SK-N-MC (cell line): Measurements from ENCODE around the gene BCL2A1.
"Not testable (repeated sequence)": the region's sequence is repeated elsewhere in the genome, so short reads cannot be mapped to it uniquely, and the experiment has no call there.

Source experiments
- DNase-seq: peaks from one replicate; pipeline ENCODE4 v3.0.0-alpha.2; 2011; ENCODE audit warnings: low read depth, low spot score
- H3K27ac ChIP-seq: fragments of 200-600 bp; sonication (generic); 2 replicates; pipeline ENCODE4 v1.5.1; 2016; ENCODE audit warnings: mixed run types
- H3K36me3 ChIP-seq: fragments of 200-600 bp; sonication (generic); 2 replicates; pipeline ENCODE4 v1.6.1; 2017; ENCODE audit warnings: antibody characterized with exemption, low read length, mixed read lengths; ENCODE audit not compliant: insufficient read depth
- H3K4me3 ChIP-seq: fragments of 200-600 bp; sonication (generic); 2 replicates; pipeline ENCODE4 v1.5.1; 2016
- H3K9ac ChIP-seq: fragments of 200-600 bp; sonication (generic); 2 replicates; pipeline ENCODE4 v1.8.0; 2017; ENCODE audit warnings: mixed run types, mixed read lengths; ENCODE audit not compliant: insufficient read length
- H3K9me3 ChIP-seq: fragments of 200-600 bp; sonication (generic); 2 replicates; pipeline ENCODE4 v1.6.1; 2017; ENCODE audit warnings: low read depth, mild to moderate bottlenecking, antibody characterized with exemption, low read length, moderate library complexity, mixed read lengths
- EZH2 ChIP-seq: fragments of 200-600 bp; sonication (generic); IDR thresholded peaks from one replicate; pipeline ENCODE4 v1.6.1; 2017; ENCODE audit warnings: antibody characterized with exemption
- FOXP2 ChIP-seq: optimal IDR thresholded peaks from 2 replicates; pipeline ENCODE3; 2011; ENCODE audit warnings: mild to moderate bottlenecking, moderate library complexity; ENCODE audit not compliant: insufficient read depth; ENCODE audit errors: extremely low read length, control extremely low read depth
- POLR2AphosphoS5 ChIP-seq: IDR thresholded peaks from 2 replicates; pipeline ENCODE4 v1.6.1; 2012; ENCODE audit warnings: mild to moderate bottlenecking, low read depth, low read length, borderline replicate concordance

Gene BCL2A1

GRCh38 chr15:79916502-79917132 is 54.4 kb downstream of the BCL2A1 start:
- Histone ChIP-seq H3K9me3 (peaks cover 13% of the 10 kb centered on the region; the same call in 1 of the 2 replicates), H3K27ac (no peak overlapping the region), H3K36me3 (peaks cover 11% of the 10 kb centered on the region), H3K9ac (no peak overlapping the region), H3K4me3 (no peak overlapping the region)
- no peak for TF ChIP-seq EZH2
- TF ChIP-seq FOXP2: no peak
- no peak for TF ChIP-seq POLR2AphosphoS5
- DNase-seq: no peak

- not testable (repeated sequence) for H3K27ac ChIP-seq, H3K4me3 ChIP-seq, DNase-seq, H3K36me3 ChIP-seq, H3K9ac ChIP-seq
- H3K9me3 ChIP-seq: peaks cover 13% of the 10 kb centered on the region; the same call in 1 of the 2 replicates
Observed at GRCh38 chr15:79915776-79916501, 55.1 kb downstream of the BCL2A1 start.

GRCh38 chr15:79914728-79915127 is 56.3 kb downstream of the BCL2A1 start:
- DNase-seq: no peak
- Histone ChIP-seq H3K9ac (no peak overlapping the region), H3K9me3 (peaks cover 11% of the 10 kb centered on the region; the same call in 1 of the 2 replicates), H3K4me3 (no peak overlapping the region), H3K27ac (no peak overlapping the region), H3K36me3 (peaks cover 3% of the 10 kb centered on the region; the same call in 1 of the 2 replicates)
- no peak for TF ChIP-seq EZH2
- no peak for TF ChIP-seq FOXP2
- no peak for TF ChIP-seq POLR2AphosphoS5
